A204.1 (cell line): ENCODE results near the gene TAX1BP3.
A peak's percentile ranks its signal among the peaks of the same experiment; 100 is the strongest.

ENCODE experiments used
- FAIRE-seq: peaks from 2 replicates; lab custom pipeline; 2012; peaks lifted over from hg19 to GRCh38; lab: Jason Lieb, UNC

TAX1BP3 gene

GRCh38 chr17:3657874-3658783, 10.2 kb downstream of the TAX1BP3 start:
- FAIRE-seq = no peak

DNA sequence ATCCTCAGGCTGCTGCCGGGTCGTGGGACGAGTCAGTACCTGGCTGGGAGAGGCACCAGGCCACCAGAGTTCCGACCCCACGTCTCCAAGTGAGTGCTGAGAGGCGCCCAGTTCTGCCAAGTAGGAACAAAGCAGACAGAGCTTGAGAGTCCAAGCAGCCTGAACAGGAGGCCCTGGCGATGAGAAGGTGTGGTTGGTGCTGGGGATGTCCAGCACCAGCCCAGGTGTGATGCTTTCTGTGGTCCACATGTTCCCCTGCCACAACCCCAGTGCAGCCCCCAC, 10.8 kb downstream of the TAX1BP3 start:
- FAIRE-seq = no peak

DNA sequence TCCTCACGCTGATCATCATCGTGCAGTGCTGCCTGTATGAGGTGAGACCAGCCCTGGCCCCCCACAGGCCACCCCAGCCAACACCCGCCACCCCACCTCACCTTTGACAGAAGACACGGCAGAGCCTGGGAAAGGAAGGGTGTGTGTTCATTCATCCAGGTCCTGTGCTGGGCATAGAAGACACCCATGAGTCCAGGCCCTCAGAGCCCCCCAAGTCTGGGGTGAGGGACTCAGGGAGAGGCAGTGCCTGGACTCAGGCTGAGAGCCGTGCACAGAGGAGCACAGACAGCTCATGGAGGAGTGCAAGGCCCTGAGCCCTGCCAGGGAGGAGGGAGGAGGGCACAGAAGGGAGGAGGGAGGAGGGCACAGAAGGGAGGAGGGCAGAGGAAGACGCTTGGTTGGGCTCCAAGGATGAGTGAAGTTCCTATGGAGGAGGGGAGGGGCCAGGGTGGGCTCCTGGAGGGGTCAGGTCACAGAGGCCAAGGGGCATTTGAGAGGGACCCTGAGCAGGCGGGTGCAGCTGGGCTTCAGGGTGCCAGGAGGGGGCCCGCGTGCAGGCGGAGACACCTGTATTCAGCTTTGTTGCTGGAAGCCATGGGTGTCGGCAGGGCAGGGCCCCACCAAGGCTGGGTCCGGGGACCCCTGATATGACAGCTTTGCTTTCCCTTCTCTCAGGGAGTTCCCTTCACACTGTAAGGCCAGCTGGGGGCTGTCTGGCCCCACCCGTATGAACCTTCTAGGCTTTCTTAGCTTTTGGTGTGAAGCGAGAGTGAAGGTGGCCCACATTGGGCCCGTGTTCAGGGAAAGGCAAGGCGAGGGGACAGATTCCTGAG, 11.4 kb downstream of the TAX1BP3 start:
- no peak for FAIRE-seq

GRCh38 chr17:3656353-3656752, 12.0 kb downstream of the TAX1BP3 start:
- no peak for FAIRE-seq

- no peak for FAIRE-seq
Measured at GRCh38 chr17:3655766-3656165, 12.6 kb downstream of the TAX1BP3 start.

- no peak for FAIRE-seq
Measured at GRCh38 chr17:3647769-3648555, 20.4 kb downstream of the TAX1BP3 start.

GRCh38 chr17:3647251-3647650, 21.1 kb downstream of the TAX1BP3 start:
- no peak for FAIRE-seq

GRCh38 chr17:3645310-3645709, 23.1 kb downstream of the TAX1BP3 start:
- FAIRE-seq = no peak

DNA sequence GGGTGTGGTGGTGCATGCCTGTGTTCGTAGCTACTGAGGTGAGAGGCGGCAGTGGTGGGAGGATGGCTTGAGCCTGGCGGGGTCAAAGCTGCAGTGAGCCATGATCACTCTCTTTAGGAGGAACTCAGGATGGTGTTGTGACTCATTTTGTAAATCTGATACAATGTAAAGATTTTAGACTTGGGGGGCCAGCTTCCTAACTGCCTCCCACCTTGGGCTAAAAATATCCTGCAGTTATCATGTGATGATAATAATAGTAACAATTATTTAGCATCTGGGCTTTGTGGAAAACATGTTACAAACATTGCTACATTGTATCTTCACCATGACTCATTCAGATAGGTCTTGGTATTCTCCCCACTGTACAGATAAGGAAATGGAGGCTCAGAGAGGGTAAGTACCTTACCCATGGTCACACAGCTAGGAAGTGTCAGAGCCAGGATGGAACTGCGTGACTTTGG, 24.5 kb downstream of the TAX1BP3 start:
- FAIRE-seq = no peak

DNA sequence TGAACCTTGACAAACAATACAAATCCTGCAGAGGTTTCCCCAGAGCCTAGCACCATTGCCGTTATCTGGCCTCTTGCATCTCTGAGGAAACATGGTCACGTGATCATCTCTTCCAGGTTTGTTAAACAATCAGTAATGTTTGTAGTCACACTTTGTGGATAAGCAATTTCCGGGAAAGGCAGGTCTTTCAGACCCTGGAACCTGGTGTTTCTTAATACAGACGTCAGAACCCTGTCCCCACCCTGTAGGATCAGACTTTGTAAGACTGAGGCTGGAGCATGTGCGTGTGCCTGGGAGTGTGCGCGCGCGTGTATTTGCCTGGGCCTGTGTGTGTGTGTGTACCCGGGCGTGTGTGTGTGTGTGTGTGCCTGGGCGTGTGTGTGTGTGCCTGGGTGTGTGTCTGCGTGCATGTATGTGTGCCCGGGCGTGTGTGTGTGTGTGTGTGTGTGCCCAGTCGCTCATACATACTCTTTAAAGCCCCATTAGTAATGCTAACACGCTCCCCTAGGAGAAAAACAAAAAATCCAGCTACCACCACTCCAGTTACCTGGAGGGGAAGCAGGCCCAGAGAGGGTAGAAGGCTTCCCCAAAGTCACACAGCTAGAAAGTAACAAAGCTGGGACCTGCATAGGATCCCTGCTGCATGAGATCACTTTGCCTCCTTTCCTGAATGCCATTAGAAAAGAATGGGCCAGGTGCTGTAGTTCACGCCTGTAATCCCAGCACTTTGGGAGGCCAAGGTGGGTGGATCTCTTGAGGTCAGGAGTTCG, 26.5 kb downstream of the TAX1BP3 start:
- FAIRE-seq = no peak

GRCh38 chr17:3641014-3641413, 27.4 kb downstream of the TAX1BP3 start:
- FAIRE-seq = no peak

DNA sequence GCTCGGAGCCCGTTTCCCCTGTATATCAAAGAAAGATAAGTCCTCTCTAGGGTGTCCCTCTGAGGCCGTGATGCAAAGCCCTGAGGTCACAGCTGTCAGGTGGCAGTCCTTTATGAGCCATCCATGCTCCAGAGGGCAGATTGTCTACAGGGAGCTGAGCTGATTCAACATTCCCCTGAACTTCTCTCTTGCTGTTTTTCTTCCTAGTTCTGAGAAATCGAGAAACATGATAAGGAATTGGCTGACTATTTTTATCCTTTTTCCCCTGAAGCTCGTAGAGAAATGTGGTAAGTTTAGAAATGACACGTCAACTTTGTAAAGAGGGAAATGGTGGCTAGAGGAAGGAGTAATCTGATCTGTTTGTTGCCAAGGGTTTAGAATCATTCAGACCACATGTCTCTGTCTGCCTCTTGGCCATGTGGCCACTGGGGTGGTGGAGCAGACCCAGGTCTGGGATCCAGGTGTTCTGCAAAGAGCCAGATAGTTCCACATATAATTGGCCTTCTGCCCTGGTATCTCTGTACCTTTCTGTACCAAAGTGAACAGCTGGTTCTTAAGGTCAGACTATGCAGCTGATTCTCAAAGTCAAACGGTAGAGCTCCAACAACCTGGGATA, 28.3 kb downstream of the TAX1BP3 start:
- FAIRE-seq = no peak

- no peak for FAIRE-seq
Measured at GRCh38 chr17:3636908-3637373, 31.4 kb downstream of the TAX1BP3 start.

- peak; percentile 95 for FAIRE-seq
Measured at GRCh38 chr17:3636154-3636907, 32.0 kb downstream of the TAX1BP3 start, which contains the start of the genes CTNS and SHPK. Gene CTNS (plus strand): TSS chr17:3636760. CDS start chr17:3640207, 3,447 bp downstream. Gene SHPK (minus strand): TSS chr17:3636250. CDS start chr17:3636219, 31 bp downstream.

GRCh38 chr17:3635474-3636153, 32.8 kb downstream of the TAX1BP3 start:
- FAIRE-seq = no peak

GRCh38 chr17:3632287-3632686, 36.1 kb downstream of the TAX1BP3 start:
- no peak for FAIRE-seq

GRCh38 chr17:3630781-3631180, 37.6 kb downstream of the TAX1BP3 start:
- no peak for FAIRE-seq

DNA sequence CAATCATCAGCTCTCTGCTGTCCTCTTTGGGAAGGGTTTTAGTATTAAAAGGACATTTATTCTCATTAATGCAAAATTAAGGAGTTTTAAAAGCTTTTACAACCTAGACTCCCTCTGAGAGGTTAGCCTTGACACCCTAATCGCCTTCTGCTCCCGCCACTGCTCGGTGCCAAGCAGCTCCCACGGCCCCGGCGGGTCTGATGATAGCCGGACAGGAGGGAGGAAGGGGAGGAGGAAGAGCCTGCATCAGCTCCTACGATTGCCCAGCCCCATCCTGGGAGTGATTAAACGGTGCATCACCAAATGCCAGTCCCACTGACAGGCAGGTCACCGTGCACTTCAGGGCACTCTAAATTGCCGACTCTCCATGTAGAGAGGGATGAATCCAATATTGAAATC, 40.6 kb downstream of the TAX1BP3 start:
- FAIRE-seq = no peak
